SK-N-SH treated with all-trans-retinoic acid at 6 μM for 48 hours (cell line): ENCODE measurements around the gene DNAH2.

Experiments
- ATAC-seq: fragments of 200-7000 bp; cut with Tn5 transposase; 3 replicates; pipeline ENCODE4 v1.9.1; 2020; ENCODE audit warnings: mild to moderate bottlenecking, moderate library complexity
- ARNTL ChIP-seq: fragments of 450-650 bp; formaldehyde crosslinking; IDR thresholded peaks from 2 replicates; pipeline ENCODE4 v1.5.0; 2020; ENCODE audit warnings: low read depth, mild to moderate bottlenecking, moderate library complexity, borderline replicate concordance
- BACH2 ChIP-seq: fragments of 250-450 bp; sonication (Bioruptor Pico); IDR thresholded peaks from 2 replicates; pipeline ENCODE4 v1.9.0; 2021; ENCODE audit warnings: mild to moderate bottlenecking, borderline replicate concordance
- CREB5 ChIP-seq: fragments of 250-450 bp; sonication (Bioruptor Pico); IDR thresholded peaks from 2 replicates; pipeline ENCODE4 v1.5.1; 2020; ENCODE audit warnings: low read depth, mild to moderate bottlenecking, moderate library complexity
- CSDC2 ChIP-seq: fragments of 250-450 bp; sonication (Bioruptor Pico); IDR thresholded peaks from 2 replicates; pipeline ENCODE4 v1.5.0; 2020; ENCODE audit warnings: mild to moderate bottlenecking, moderate library complexity
- CSRNP3 ChIP-seq: fragments of 250-450 bp; sonication (Bioruptor Pico); IDR thresholded peaks from 2 replicates; pipeline ENCODE4 v1.5.1; 2021; ENCODE audit warnings: mild to moderate bottlenecking, moderate library complexity
- ESRRG ChIP-seq: fragments of 250-450 bp; sonication (Bioruptor Pico); IDR thresholded peaks from 2 replicates; pipeline ENCODE4 v1.6.1; 2021; ENCODE audit warnings: mild to moderate bottlenecking
- GLIS3 ChIP-seq: fragments of 250-450 bp; sonication (Bioruptor Pico); IDR thresholded peaks from 2 replicates; pipeline ENCODE4 v1.5.0; 2020; ENCODE audit warnings: mild to moderate bottlenecking, moderate library complexity
- ISL1 ChIP-seq: fragments of 250-450 bp; sonication (Bioruptor Pico); IDR thresholded peaks from 2 replicates; pipeline ENCODE4 v2.1.2; 2022; ENCODE audit warnings: mild to moderate bottlenecking, moderate library complexity
- OSR1 ChIP-seq: fragments of 250-450 bp; sonication (Bioruptor Pico); IDR thresholded peaks from 2 replicates; pipeline ENCODE4 v1.8.0; 2022; ENCODE audit warnings: moderate library complexity, mild to moderate bottlenecking, inconsistent platforms
- PATZ1 ChIP-seq: fragments of 250-450 bp; sonication (Bioruptor Pico); IDR thresholded peaks from 2 replicates; pipeline ENCODE4 v1.8.0; 2020; ENCODE audit warnings: mild to moderate bottlenecking, moderate library complexity, borderline replicate concordance
- POU6F1 ChIP-seq: fragments of 250-450 bp; sonication (Bioruptor Pico); IDR thresholded peaks from 2 replicates; pipeline ENCODE4 v1.8.0; 2021; ENCODE audit warnings: low read depth, mild to moderate bottlenecking, moderate library complexity, borderline replicate concordance
- PPARA ChIP-seq: fragments of 250-450 bp; sonication (Bioruptor Pico); IDR thresholded peaks from 2 replicates; pipeline ENCODE4 v1.5.0; 2020; ENCODE audit warnings: mild to moderate bottlenecking, borderline replicate concordance
- RARB ChIP-seq: fragments of 250-450 bp; sonication (Bioruptor Pico); IDR thresholded peaks from 2 replicates; pipeline ENCODE4 v1.8.0; 2021; ENCODE audit warnings: mild to moderate bottlenecking, moderate library complexity
- SNAI2 ChIP-seq: fragments of 250-450 bp; sonication (Bioruptor Pico); IDR thresholded peaks from 2 replicates; pipeline ENCODE4 v1.5.0; 2020; ENCODE audit warnings: mild to moderate bottlenecking, moderate library complexity
- TCF4 ChIP-seq: fragments of 250-450 bp; sonication (Bioruptor Pico); IDR thresholded peaks from 2 replicates; pipeline ENCODE4 v1.8.0; 2021; ENCODE audit warnings: mild to moderate bottlenecking, moderate library complexity, borderline replicate concordance
- TOX ChIP-seq: fragments of 250-450 bp; sonication (Bioruptor Pico); IDR thresholded peaks from 2 replicates; pipeline ENCODE4 v1.8.0; 2021; ENCODE audit warnings: mild to moderate bottlenecking, moderate library complexity, borderline replicate concordance
- TSHZ2 ChIP-seq: fragments of 250-450 bp; sonication (Bioruptor Pico); IDR thresholded peaks from 2 replicates; pipeline ENCODE4 v1.5.0; 2020; ENCODE audit warnings: mild to moderate bottlenecking, moderate library complexity
- ZC3H10 ChIP-seq: fragments of 250-450 bp; sonication (Bioruptor Pico); IDR thresholded peaks from 2 replicates; pipeline ENCODE4 v1.5.1; 2021; ENCODE audit warnings: mild to moderate bottlenecking, moderate library complexity
- ZFP3 ChIP-seq: fragments of 250-450 bp; sonication (Bioruptor Pico); IDR thresholded peaks from 2 replicates; pipeline ENCODE4 v1.5.0; 2020; ENCODE audit warnings: mild to moderate bottlenecking, moderate library complexity
- ZFP30 ChIP-seq: fragments of 450-650 bp; formaldehyde crosslinking; IDR thresholded peaks from 2 replicates; pipeline ENCODE4 v1.5.0; 2022; ENCODE audit warnings: mild to moderate bottlenecking, moderate library complexity
- ZNF565 ChIP-seq: fragments of 450-650 bp; formaldehyde crosslinking; conservative IDR thresholded peaks from 2 replicates; pipeline ENCODE4 v1.5.0; 2020; ENCODE audit warnings: low read depth, mild to moderate bottlenecking, moderate library complexity
- ZNF70 ChIP-seq: fragments of 450-650 bp; formaldehyde crosslinking; IDR thresholded peaks from 2 replicates; pipeline ENCODE4 v1.5.0; 2020; ENCODE audit warnings: mild to moderate bottlenecking, moderate library complexity
- ZNF8 ChIP-seq: fragments of 450-650 bp; formaldehyde crosslinking; IDR thresholded peaks from 2 replicates; pipeline ENCODE4 v1.5.0; 2020; ENCODE audit warnings: mild to moderate bottlenecking, moderate library complexity

The DNAH2 gene

GRCh38 chr17:7864995-7865650, 147.6 kb downstream of the DNAH2 start (continued):
- TF ChIP-seq ESRRG (CRISPR knock-in tag) (no peak), TOX (CRISPR knock-in tag) (no peak), ZNF8 (no peak), CSDC2 (CRISPR knock-in tag) (no peak), ZFP3 (CRISPR knock-in tag) (no peak), ARNTL (CRISPR knock-in tag) (no peak)

- ATAC-seq = no peak
- TF ChIP-seq ZC3H10 (CRISPR knock-in tag) (no peak), CSRNP3 (no peak), POU6F1 (CRISPR knock-in tag) (no peak), TCF4 (no peak), ZNF565 (CRISPR knock-in tag) (no peak), GLIS3 (CRISPR knock-in tag) (no peak), ZNF70 (no peak), ESRRG (CRISPR knock-in tag) (no peak), OSR1 (no peak), SNAI2 (no peak), PPARA (CRISPR knock-in tag) (no peak), ISL1 (no peak), ZFP3 (CRISPR knock-in tag) (no peak), TOX (CRISPR knock-in tag) (no peak), CSDC2 (CRISPR knock-in tag) (no peak), CREB5 (CRISPR knock-in tag) (no peak), RARB (CRISPR knock-in tag) (no peak), ZFP30 (no peak), BACH2 (no peak)
Measured at GRCh38 chr17:7867881-7868329, 150.4 kb downstream of the DNAH2 start.

GRCh38 chr17:7873051-7873450, 155.5 kb downstream of the DNAH2 start:
- ATAC-seq = no peak
- TF ChIP-seq ZNF565 (CRISPR knock-in tag) = no peak
- no peak for TF ChIP-seq CSRNP3
- TF ChIP-seq ZNF8 = no peak
- TF ChIP-seq OSR1 = no peak
- TF ChIP-seq TCF4 = no peak
- TF ChIP-seq ISL1 = no peak
- TF ChIP-seq CSDC2 (CRISPR knock-in tag) = no peak
- no peak for TF ChIP-seq ARNTL (CRISPR knock-in tag)
- TF ChIP-seq TOX (CRISPR knock-in tag) = no peak
- no peak for TF ChIP-seq ZNF70
- no peak for TF ChIP-seq TSHZ2
- no peak for TF ChIP-seq BACH2
- no peak for TF ChIP-seq PATZ1 (CRISPR knock-in tag)
- TF ChIP-seq PPARA (CRISPR knock-in tag) = no peak
- TF ChIP-seq ESRRG (CRISPR knock-in tag) = no peak
- TF ChIP-seq GLIS3 (CRISPR knock-in tag) = no peak
- TF ChIP-seq CREB5 (CRISPR knock-in tag) = no peak
- no peak for TF ChIP-seq ZFP30
- TF ChIP-seq RARB (CRISPR knock-in tag) = no peak
